ENCODE measurements around the gene RAPH1.
"Not testable (repeated sequence)": the region's sequence is repeated elsewhere in the genome, so short reads cannot be mapped to it uniquely, and the experiment has no call there.

RAPH1 gene

DNA sequence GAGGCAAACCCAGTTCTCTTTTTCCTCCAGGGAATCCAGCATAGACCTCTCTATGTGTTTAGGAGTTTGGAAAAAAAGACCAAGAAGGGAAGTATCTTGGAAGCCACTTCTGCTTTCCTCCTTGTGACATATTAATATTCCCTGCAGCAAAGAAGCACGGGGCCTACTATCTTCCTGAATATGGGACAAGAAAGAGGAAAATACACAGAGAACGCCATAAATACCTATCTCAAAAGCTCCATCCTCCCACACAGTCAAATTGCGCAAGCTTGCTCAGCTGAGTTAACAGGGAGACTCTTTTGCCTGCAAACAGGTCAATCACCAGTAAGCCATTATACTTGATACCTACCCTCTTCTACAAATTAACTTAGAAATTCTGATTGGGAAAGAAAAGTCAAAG, 16.7 kb upstream of the RAPH1 start:
- no peak for DNase-seq
- in situ Hi-C loops (cut with HindIII; ENCODE audit: low pct_ligation_motif_present, low pct_unique_long_range_greater_than_20kb, low sequenced_read_pairs): no loop called here

DNA sequence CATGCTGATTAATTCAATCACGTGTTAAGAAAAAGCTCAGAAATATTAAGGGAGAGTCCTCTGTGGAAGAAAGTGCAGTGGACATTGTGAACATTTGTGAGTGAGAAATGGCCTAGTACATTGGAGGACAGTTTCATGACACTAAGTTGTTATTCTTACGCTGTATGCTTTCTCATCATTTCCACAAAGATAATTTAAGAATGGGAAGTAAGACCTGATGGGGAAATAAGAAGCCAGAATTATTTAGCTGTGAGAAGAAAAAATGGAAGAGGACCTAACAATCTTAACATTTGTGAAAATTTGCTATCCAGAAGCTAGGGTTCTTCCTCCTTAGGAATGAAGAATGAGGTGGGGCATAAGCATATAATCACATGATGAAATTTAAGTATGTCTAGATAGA, 15.2 kb upstream of the RAPH1 start:
- DNase-seq: no peak
- in situ Hi-C loops (cut with HindIII; ENCODE audit: low pct_ligation_motif_present, low pct_unique_long_range_greater_than_20kb, low sequenced_read_pairs): no loop called here

GRCh38 chr2:203549406-203549805, 14.3 kb upstream of the RAPH1 start:
- in situ Hi-C loops (cut with HindIII; ENCODE audit: low pct_ligation_motif_present, low pct_unique_long_range_greater_than_20kb, low sequenced_read_pairs): no loop called here
- no peak for DNase-seq

GRCh38 chr2:203548887-203549286, 13.8 kb upstream of the RAPH1 start:
- in situ Hi-C loops (cut with HindIII; ENCODE audit: low pct_ligation_motif_present, low pct_unique_long_range_greater_than_20kb, low sequenced_read_pairs): no loop called here
- DNase-seq: no peak

DNA sequence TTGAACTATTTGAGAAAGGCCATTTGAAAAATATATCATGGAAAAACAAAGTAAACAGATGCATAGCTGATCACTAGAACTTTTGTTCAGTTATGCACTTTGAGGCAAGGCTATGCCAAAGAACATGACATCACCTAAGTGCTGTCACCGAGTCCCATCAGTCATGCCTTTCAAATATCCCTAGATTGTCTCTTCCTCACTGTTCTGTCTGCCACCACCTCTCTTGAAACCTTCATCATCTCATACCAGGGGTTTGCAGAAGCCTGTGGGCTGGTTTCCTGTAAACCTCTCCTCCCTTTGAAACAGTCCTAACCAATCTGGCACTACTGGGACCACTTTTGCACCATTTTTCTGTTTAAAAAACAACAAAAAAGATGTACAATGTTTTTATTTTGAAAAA, 12.3 kb upstream of the RAPH1 start:
- in situ Hi-C loops (cut with HindIII; ENCODE audit: low pct_ligation_motif_present, low pct_unique_long_range_greater_than_20kb, low sequenced_read_pairs): no loop called here

GRCh38 chr2:203544402-203544801, 9.3 kb upstream of the RAPH1 start:
- no peak for DNase-seq
- in situ Hi-C loops (cut with HindIII; ENCODE audit: low pct_ligation_motif_present, low pct_unique_long_range_greater_than_20kb, low sequenced_read_pairs): no loop called here

More for the DNA sequence above, 12.3 kb upstream of the RAPH1 start:
- no peak for DNase-seq

- no peak for DNase-seq
These were observed 8.8 kb upstream of the RAPH1 start for GRCh38 chr2:203543898-203544328.

DNA sequence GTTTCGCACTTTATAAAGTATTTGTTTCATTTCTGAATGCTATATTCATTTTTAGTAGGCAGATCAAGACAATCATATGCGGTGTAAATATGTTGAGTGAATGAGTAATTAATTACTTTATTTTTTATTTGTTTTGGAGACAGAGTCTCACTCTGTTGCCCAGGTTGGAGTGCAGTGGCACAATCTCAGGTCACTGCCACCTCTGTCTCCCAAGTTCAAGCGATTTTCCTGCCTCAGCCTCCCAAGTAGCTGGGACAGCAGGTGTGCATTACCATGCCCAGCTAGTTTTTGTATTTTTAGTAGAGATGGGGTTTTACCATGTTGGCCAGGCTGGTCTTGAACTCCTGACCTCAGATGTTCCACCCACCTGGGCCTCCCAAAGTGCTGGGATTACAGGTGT, 5.5 kb upstream of the RAPH1 start:
- not testable (repeated sequence) for DNase-seq

More at GRCh38 chr2:203543898-203544328, 8.8 kb upstream of the RAPH1 start:
- in situ Hi-C loops (cut with HindIII; ENCODE audit: low pct_ligation_motif_present, low pct_unique_long_range_greater_than_20kb, low sequenced_read_pairs): no loop called here

DNA sequence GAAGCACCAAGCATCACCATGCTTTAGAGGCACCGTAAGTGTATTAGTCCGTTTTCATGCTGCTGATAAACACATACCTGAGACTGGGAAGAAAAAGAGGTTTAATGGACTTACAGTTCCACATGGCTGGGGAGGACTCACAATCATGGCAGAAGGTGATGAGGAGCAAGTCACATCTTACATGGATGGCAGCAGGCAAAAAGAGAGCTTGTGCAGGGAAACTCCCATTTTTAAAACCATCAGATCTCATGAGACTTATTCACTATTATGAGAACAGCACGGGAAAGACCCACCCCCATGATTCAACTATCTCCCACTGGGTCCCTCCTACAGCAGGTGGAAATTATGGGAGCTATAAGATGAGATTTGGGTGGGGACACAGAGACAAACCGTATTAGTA, 3.1 kb upstream of the RAPH1 start:
- DNase-seq; in situ Hi-C loops (cut with HindIII; ENCODE audit: low pct_ligation_motif_present, low pct_unique_long_range_greater_than_20kb, low sequenced_read_pairs): not testable (repeated sequence)

More for the DNA sequence above, 5.5 kb upstream of the RAPH1 start:
- in situ Hi-C loops (cut with HindIII; ENCODE audit: low pct_ligation_motif_present, low pct_unique_long_range_greater_than_20kb, low sequenced_read_pairs): not testable (repeated sequence)

GRCh38 chr2:203536586-203536951, 1.5 kb upstream of the RAPH1 start:
- not testable (repeated sequence) for DNase-seq

GRCh38 chr2:203535784-203536585, 884 bp upstream of the RAPH1 start:
- no peak for DNase-seq
- in situ Hi-C loops (cut with HindIII; ENCODE audit: low pct_ligation_motif_present, low pct_unique_long_range_greater_than_20kb, low sequenced_read_pairs): no loop called here

More at GRCh38 chr2:203536586-203536951, 1.5 kb upstream of the RAPH1 start:
- in situ Hi-C loops (cut with HindIII; ENCODE audit: low pct_ligation_motif_present, low pct_unique_long_range_greater_than_20kb, low sequenced_read_pairs): not testable (repeated sequence)

DNA sequence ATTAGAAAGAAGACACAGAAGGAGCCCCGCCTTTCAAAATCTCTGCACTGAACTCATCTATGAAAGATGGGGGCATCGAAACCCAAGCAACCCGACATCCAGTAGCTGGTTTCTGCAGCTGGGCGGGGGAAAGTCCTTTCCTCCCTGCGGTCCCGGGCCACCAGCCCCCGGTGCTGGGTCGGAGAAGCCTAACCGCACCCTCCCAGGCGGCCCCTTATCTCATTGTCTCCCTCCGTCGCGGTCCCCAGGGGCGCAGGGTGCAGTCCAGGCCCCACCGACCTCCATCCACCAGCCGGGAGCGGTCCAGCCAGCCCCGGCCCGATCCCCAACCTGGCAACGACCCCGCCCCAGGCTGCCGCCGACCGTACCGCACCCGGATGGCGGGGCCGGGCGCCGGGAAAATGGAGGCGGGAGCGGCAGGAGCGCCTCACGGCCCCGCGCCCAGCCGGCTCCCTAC, 452 bp downstream of the RAPH1 start:
- in situ Hi-C loops (cut with HindIII; ENCODE audit: low pct_ligation_motif_present, low pct_unique_long_range_greater_than_20kb, low sequenced_read_pairs): no loop called here

GRCh38 chr2:203533676-203534591, 1.2 kb downstream of the RAPH1 start:
- peak; percentile 65 for DNase-seq
- in situ Hi-C loops (cut with HindIII; ENCODE audit: low pct_ligation_motif_present, low pct_unique_long_range_greater_than_20kb, low sequenced_read_pairs): no loop called here

More for the DNA sequence above, 452 bp downstream of the RAPH1 start:
- DNase-seq: peak; percentile 28

DNA sequence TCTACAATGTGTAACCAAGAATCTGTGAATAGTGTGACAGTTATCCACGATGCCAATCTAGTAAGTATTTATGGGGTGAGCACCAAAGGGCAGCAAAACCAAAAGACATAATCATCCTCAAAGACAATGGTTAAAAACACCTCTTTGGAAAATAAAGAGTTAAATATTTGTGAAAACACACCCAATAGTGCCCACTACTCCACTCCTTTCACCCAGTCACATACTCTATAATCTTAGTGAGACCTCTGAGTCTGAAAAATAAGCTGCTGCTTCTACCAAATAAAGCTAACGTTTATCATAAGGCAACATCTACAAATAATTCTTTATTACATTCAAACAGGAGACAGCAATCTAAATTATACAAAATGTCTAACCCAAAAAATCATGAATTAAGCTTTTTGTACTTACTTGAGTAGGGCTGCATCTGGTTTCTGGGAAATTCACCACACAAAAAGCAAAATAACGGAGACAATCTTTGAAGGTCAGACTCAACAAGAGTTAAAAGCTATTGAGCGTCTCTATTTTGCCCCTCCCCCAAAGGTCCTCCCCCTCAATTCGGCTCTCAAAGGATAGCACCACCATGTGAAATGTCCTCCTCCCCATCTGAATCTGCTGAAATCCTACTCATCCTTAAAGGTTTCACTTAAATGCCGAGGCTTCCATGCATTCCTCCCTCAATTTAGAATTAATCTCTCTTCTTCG, 2.0 kb downstream of the RAPH1 start:
- in situ Hi-C loops (cut with HindIII; ENCODE audit: low pct_ligation_motif_present, low pct_unique_long_range_greater_than_20kb, low sequenced_read_pairs): no loop called here
- DNase-seq: peak; percentile 51

- no peak for DNase-seq
- in situ Hi-C loops (cut with HindIII; ENCODE audit: low pct_ligation_motif_present, low pct_unique_long_range_greater_than_20kb, low sequenced_read_pairs): no loop called here
These were observed 7.4 kb downstream of the RAPH1 start for GRCh38 chr2:203527719-203528118.

- not testable (repeated sequence) for DNase-seq
These were observed 21.8 kb downstream of the RAPH1 start for GRCh38 chr2:203513268-203513667.

DNA sequence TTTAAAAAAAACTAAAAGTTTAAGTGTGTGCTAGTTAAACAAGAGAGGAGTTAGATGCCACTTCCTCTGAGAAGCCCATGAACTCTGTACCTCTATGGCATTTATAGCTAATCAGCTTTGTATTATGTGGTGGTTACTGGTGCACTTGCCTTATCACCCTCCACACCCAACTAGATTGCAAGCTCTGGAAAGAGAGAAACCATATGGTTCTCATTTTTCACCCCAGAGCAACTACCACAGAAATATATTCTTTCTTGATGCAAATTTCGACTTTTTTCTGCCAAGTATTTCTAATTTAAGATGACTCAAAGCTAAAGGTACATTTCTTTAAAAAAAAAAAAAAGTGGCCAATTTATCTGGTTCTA, 24.2 kb downstream of the RAPH1 start:
- in situ Hi-C loops (cut with HindIII; ENCODE audit: low pct_ligation_motif_present, low pct_unique_long_range_greater_than_20kb, low sequenced_read_pairs): no loop called here
- DNase-seq: no peak

More at GRCh38 chr2:203513268-203513667, 21.8 kb downstream of the RAPH1 start:
- in situ Hi-C loops (cut with HindIII; ENCODE audit: low pct_ligation_motif_present, low pct_unique_long_range_greater_than_20kb, low sequenced_read_pairs): not testable (repeated sequence)

- DNase-seq: no peak
- in situ Hi-C loops (cut with HindIII; ENCODE audit: low pct_ligation_motif_present, low pct_unique_long_range_greater_than_20kb, low sequenced_read_pairs): no loop called here
These were observed 24.7 kb downstream of the RAPH1 start for GRCh38 chr2:203510256-203510940.
